Liver (tissue), 9 donors: ENCODE data around the gene TGM5. TPM values are rescaled to one million over a fixed set of nuclear protein-coding genes. Genes with fewer than 3 reads are reported as not detected.

Experiments used
- DNase-seq: peaks from one replicate; pipeline ENCODE4 v3.0.0-alpha.2; 2017; ENCODE audit warnings: low spot score
- H3K27ac ChIP-seq, 2 donors: one replicate each; pipeline ENCODE4 v1.7.0; 2013; ENCODE audit warnings: inconsistent platforms in 2 of 2, low read length in 2 of 2, control low read depth in 1 of 2, low read depth in 1 of 2, mild to moderate bottlenecking in 1 of 2
- H3K27me3 ChIP-seq, 4 donors: one replicate each; pipeline versions ENCODE4 v1.6.1 to v1.7.0; 2013; ENCODE audit warnings: low read length in 3 of 4, inconsistent platforms in 1 of 4, mild to moderate bottlenecking in 1 of 4, moderate library complexity in 1 of 4; ENCODE audit not compliant: control insufficient read depth in 4 of 4, insufficient read depth in 4 of 4
- H3K36me3 ChIP-seq, 4 donors: one replicate each; pipeline versions ENCODE4 v1.6.1 to v1.7.0; 2013; ENCODE audit warnings: low read length in 3 of 4, mild to moderate bottlenecking in 3 of 4, low read depth in 1 of 4, moderate library complexity in 1 of 4; ENCODE audit not compliant: control insufficient read depth in 4 of 4, insufficient read depth in 3 of 4
- H3K4me1 ChIP-seq, 4 donors: one replicate each; pipeline versions ENCODE4 v1.6.1 to v1.7.0; 2013; ENCODE audit warnings: low read length in 3 of 4, mild to moderate bottlenecking in 3 of 4, moderate library complexity in 1 of 4; ENCODE audit not compliant: control insufficient read depth in 4 of 4, insufficient read depth in 4 of 4
- H3K4me3 ChIP-seq, 3 donors: one replicate each; pipeline versions ENCODE4 v1.6.1 to v1.7.0; 2013; ENCODE audit warnings: low read length in 3 of 3, control low read depth in 1 of 3, low read depth in 1 of 3, mild to moderate bottlenecking in 1 of 3
- H3K9ac ChIP-seq, 2 donors: one replicate each; pipeline ENCODE4 v1.7.0; 2013; ENCODE audit warnings: low read length in 2 of 2, mild to moderate bottlenecking in 2 of 2, moderate library complexity in 2 of 2, control low read depth in 1 of 2, low read depth in 1 of 2
- H3K9me3 ChIP-seq, 4 donors: one replicate each; pipeline versions ENCODE4 v1.6.1 to v1.7.0; 2013; ENCODE audit warnings: low read length in 3 of 4; ENCODE audit not compliant: control insufficient read depth in 4 of 4
- CTCF ChIP-seq: fragments of 150-350 bp; IDR thresholded peaks from 2 replicates; pipeline ENCODE4 v1.5.1; 2017; ENCODE audit warnings: improper control_type of control experiment, low read depth, low read length; ENCODE audit not compliant: missing input control
- EGR1 ChIP-seq, 2 donors: IDR thresholded peaks; 2 replicates each; pipeline ENCODE4 v1.6.1; 2016 to 2018; ENCODE audit warnings: antibody characterized with exemption in 2 of 2, low read depth in 2 of 2
- JUND ChIP-seq, 2 donors: IDR thresholded peaks; 2 replicates each; pipeline ENCODE4 v1.6.1; 2016; ENCODE audit warnings: antibody characterized with exemption in 2 of 2
- RAD21 ChIP-seq, 2 donors: IDR thresholded peaks; 2 replicates each; pipeline ENCODE4 v1.6.1; 2016; ENCODE audit warnings: antibody characterized with exemption in 2 of 2, mild to moderate bottlenecking in 2 of 2
- REST ChIP-seq: IDR thresholded peaks from 2 replicates; pipeline ENCODE4 v1.6.1; 2016; ENCODE audit warnings: antibody characterized with exemption, mild to moderate bottlenecking
- YY1 ChIP-seq: IDR thresholded peaks from 2 replicates; pipeline ENCODE4 v1.6.1; 2016; ENCODE audit warnings: antibody characterized with exemption, mild to moderate bottlenecking
- ZBTB33 ChIP-seq: IDR thresholded peaks from 2 replicates; pipeline ENCODE4 v1.6.1; 2016; ENCODE audit warnings: antibody characterized with exemption
- WGBS: extraction: QIAGEN DNeasy Blood & Tissue Kit; methylation state at CpG from one replicate; pipeline ENCODE4 v1.1.7; 2013; 5-methylcytosine and 5-hydroxymethylcytosine counted together
- polyA plus RNA-seq, 2 donors: library from polyadenylated mRNA; stranded (reverse) in 1 of 2; unstranded in 1 of 2; fragments of 200-250 nt in 1 of 2; fragments of >200 nt in 1 of 2; fragmentation: Nextera tagmentation in 1 of 2; extraction: Ambion mirVana in 1 of 2; gene quantifications; one replicate each; pipeline versions ENCODE4 v1.2.1 to v1.2.3, GENCODE V29; 2013 to 2015
- total RNA-seq, 2 donors: library from RNA; depleted of rRNA; stranded (reverse); fragments of >200 nt; gene quantifications; one replicate each; pipeline ENCODE4 v1.2.3, GENCODE V29; 2014
- donor health status: healthy.
- donor health status: healthy.
- donor health status: healthy.
- donor health status: healthy.
- donor health status: healthy.

Gene TGM5
- total and polyA plus RNA-seq, 4 donors = not detected

GRCh38 chr15:43207024-43207423 is 59.7 kb downstream of the TGM5 start (continued):
- TF ChIP-seq REST (no peak), ZBTB33 (no peak)

- WGBS = 70% methylated on average over 5 of the region's 5 CpGs
- H3K27ac ChIP-seq = no peak overlapping the region
Measured at GRCh38 chr15:43206054-43206453, 60.7 kb downstream of the TGM5 start.

GRCh38 chr15:43204016-43204901 is 62.5 kb downstream of the TGM5 start:
- DNase-seq = no peak

More at GRCh38 chr15:43206054-43206453, 60.7 kb downstream of the TGM5 start:
- TF ChIP-seq EGR1 (IDR thresholded peaks at IDR 0.05; ENCODE audit: low read depth in 2 of 2) (no peak), JUND (IDR thresholded peaks at IDR 0.05) (no peak)
- no peaks in the 10 kb centered on the region for H3K36me3 ChIP-seq
- H3K9ac ChIP-seq = no peak overlapping the region
- H3K4me1 ChIP-seq = no peaks in the 10 kb centered on the region
- no peak overlapping the region for H3K4me3 ChIP-seq
- peaks cover 0 to 3% (median 0%) of the 10 kb centered on the region in 4 donors for H3K27me3 ChIP-seq
- DNase-seq = no peak
- H3K9me3 ChIP-seq = no peaks in the 10 kb centered on the region

More at GRCh38 chr15:43204016-43204901, 62.5 kb downstream of the TGM5 start:
- Histone ChIP-seq H3K27me3 (peaks cover 0 to 3% (median 0%) of the 10 kb centered on the region in 4 donors), H3K4me3 (no peak overlapping the region), H3K27ac (no peak overlapping the region), H3K4me1 (no peaks in the 10 kb centered on the region), H3K36me3 (no peaks in the 10 kb centered on the region), H3K9me3 (no peaks in the 10 kb centered on the region), H3K9ac (no peak overlapping the region)
- 32% methylated on average over 8 of the region's 8 CpGs for WGBS
- TF ChIP-seq CTCF (peak; percentile 53), YY1 (no peak), RAD21 (IDR thresholded peaks at IDR 0.05) (peak; percentile 57 to 72)
